ENCODE data around the gene ULK4.

Gene ULK4

GRCh38 chr3:41490360-41490759 is 471.5 kb downstream of the ULK4 start:
- no peaks in the 10 kb centered on the region for H3K36me3 ChIP-seq (ENCODE audit: control insufficient read depth, insufficient read depth, low read length)
- no peak overlapping the region for H3K27ac ChIP-seq (ENCODE audit: insufficient read depth, low read depth, low read length, poor library complexity, severe bottlenecking)
- no peaks in the 10 kb centered on the region for H3K27me3 ChIP-seq (ENCODE audit: control insufficient read depth, insufficient read depth, low read length, poor library complexity, severe bottlenecking)
- no peaks in the 10 kb centered on the region for H3K9me3 ChIP-seq (ENCODE audit: control insufficient read depth, low read length)
- no peaks in the 10 kb centered on the region for H3K4me1 ChIP-seq (ENCODE audit: control insufficient read depth, insufficient read depth, low read length)
- H3K4me3 ChIP-seq (ENCODE audit: insufficient read depth, low read depth, low read length): no peak overlapping the region
- WGBS, 2 experiments: 86 to 90% methylated on average over 1 to 2 of the region's 2 CpGs

- no peak overlapping the region for H3K27ac ChIP-seq (ENCODE audit: insufficient read depth, low read depth, low read length, poor library complexity, severe bottlenecking)
- no peaks in the 10 kb centered on the region for H3K27me3 ChIP-seq (ENCODE audit: control insufficient read depth, insufficient read depth, low read length, poor library complexity, severe bottlenecking)
- WGBS, 2 experiments: 67 to 81% methylated on average over 1 of the region's 1 CpG
- no peaks in the 10 kb centered on the region for H3K9me3 ChIP-seq (ENCODE audit: control insufficient read depth, low read length)
- H3K4me1 ChIP-seq (ENCODE audit: control insufficient read depth, insufficient read depth, low read length): no peaks in the 10 kb centered on the region
- no peaks in the 10 kb centered on the region for H3K36me3 ChIP-seq (ENCODE audit: control insufficient read depth, insufficient read depth, low read length)
- no peak overlapping the region for H3K4me3 ChIP-seq (ENCODE audit: insufficient read depth, low read depth, low read length)
These were observed 472.7 kb downstream of the ULK4 start for GRCh38 chr3:41489231-41489630.

- no peaks in the 10 kb centered on the region for H3K9me3 ChIP-seq (ENCODE audit: control insufficient read depth, low read length)
- H3K27ac ChIP-seq (ENCODE audit: insufficient read depth, low read depth, low read length, poor library complexity, severe bottlenecking): no peak overlapping the region
- H3K4me1 ChIP-seq (ENCODE audit: control insufficient read depth, insufficient read depth, low read length): no peaks in the 10 kb centered on the region
- no peak overlapping the region for H3K4me3 ChIP-seq (ENCODE audit: insufficient read depth, low read depth, low read length)
- H3K27me3 ChIP-seq (ENCODE audit: control insufficient read depth, insufficient read depth, low read length, poor library complexity, severe bottlenecking): no peaks in the 10 kb centered on the region
- no peaks in the 10 kb centered on the region for H3K36me3 ChIP-seq (ENCODE audit: control insufficient read depth, insufficient read depth, low read length)
These were observed 473.4 kb downstream of the ULK4 start for GRCh38 chr3:41488501-41488900.

- WGBS, 2 experiments: 95 to 100% methylated on average over 2 to 4 of the region's 4 CpGs
- Histone ChIP-seq H3K36me3 (ENCODE audit: control insufficient read depth, insufficient read depth, low read length) (no peaks in the 10 kb centered on the region), H3K27me3 (ENCODE audit: control insufficient read depth, insufficient read depth, low read length, poor library complexity, severe bottlenecking) (no peaks in the 10 kb centered on the region), H3K4me3 (ENCODE audit: insufficient read depth, low read depth, low read length) (no peak overlapping the region), H3K27ac (ENCODE audit: insufficient read depth, low read depth, low read length, poor library complexity, severe bottlenecking) (no peak overlapping the region), H3K9me3 (ENCODE audit: control insufficient read depth, low read length) (no peaks in the 10 kb centered on the region), H3K4me1 (ENCODE audit: control insufficient read depth, insufficient read depth, low read length) (no peaks in the 10 kb centered on the region)
These were observed 476.4 kb downstream of the ULK4 start for GRCh38 chr3:41485484-41485883.

- Histone ChIP-seq H3K36me3 (ENCODE audit: control insufficient read depth, insufficient read depth, low read length) (no peaks in the 10 kb centered on the region), H3K4me3 (ENCODE audit: insufficient read depth, low read depth, low read length) (no peak overlapping the region), H3K27ac (ENCODE audit: insufficient read depth, low read depth, low read length, poor library complexity, severe bottlenecking) (no peak overlapping the region), H3K4me1 (ENCODE audit: control insufficient read depth, insufficient read depth, low read length) (no peaks in the 10 kb centered on the region), H3K27me3 (ENCODE audit: control insufficient read depth, insufficient read depth, low read length, poor library complexity, severe bottlenecking) (no peaks in the 10 kb centered on the region), H3K9me3 (ENCODE audit: control insufficient read depth, low read length) (no peaks in the 10 kb centered on the region)
- 48 to 49% methylated on average over 2 of the region's 2 CpGs for WGBS, 2 experiments
These were observed 479.8 kb downstream of the ULK4 start for GRCh38 chr3:41482134-41482533.

GRCh38 chr3:41478278-41478677 is 483.6 kb downstream of the ULK4 start:
- H3K4me3 ChIP-seq (ENCODE audit: insufficient read depth, low read depth, low read length): no peak overlapping the region
- H3K36me3 ChIP-seq (ENCODE audit: control insufficient read depth, insufficient read depth, low read length): no peaks in the 10 kb centered on the region
- H3K4me1 ChIP-seq (ENCODE audit: control insufficient read depth, insufficient read depth, low read length): no peaks in the 10 kb centered on the region
- H3K27me3 ChIP-seq (ENCODE audit: control insufficient read depth, insufficient read depth, low read length, poor library complexity, severe bottlenecking): no peaks in the 10 kb centered on the region
- WGBS, 2 experiments: 77 to 100% methylated on average over 1 of the region's 1 CpG
- no peaks in the 10 kb centered on the region for H3K9me3 ChIP-seq (ENCODE audit: control insufficient read depth, low read length)
- no peak overlapping the region for H3K27ac ChIP-seq (ENCODE audit: insufficient read depth, low read depth, low read length, poor library complexity, severe bottlenecking)

GRCh38 chr3:41477399-41478014 is 484.4 kb downstream of the ULK4 start:
- H3K4me3 ChIP-seq (ENCODE audit: insufficient read depth, low read depth, low read length): no peak overlapping the region
- H3K36me3 ChIP-seq (ENCODE audit: control insufficient read depth, insufficient read depth, low read length): no peaks in the 10 kb centered on the region
- WGBS, 2 experiments: 91 to 92% methylated on average over 2 of the region's 2 CpGs
- no peaks in the 10 kb centered on the region for H3K4me1 ChIP-seq (ENCODE audit: control insufficient read depth, insufficient read depth, low read length)
- no peaks in the 10 kb centered on the region for H3K9me3 ChIP-seq (ENCODE audit: control insufficient read depth, low read length)
- no peak overlapping the region for H3K27ac ChIP-seq (ENCODE audit: insufficient read depth, low read depth, low read length, poor library complexity, severe bottlenecking)
- H3K27me3 ChIP-seq (ENCODE audit: control insufficient read depth, insufficient read depth, low read length, poor library complexity, severe bottlenecking): no peaks in the 10 kb centered on the region

- Histone ChIP-seq H3K4me3 (ENCODE audit: insufficient read depth, low read depth, low read length) (no peak overlapping the region), H3K4me1 (ENCODE audit: control insufficient read depth, insufficient read depth, low read length) (no peaks in the 10 kb centered on the region), H3K36me3 (ENCODE audit: control insufficient read depth, insufficient read depth, low read length) (no peaks in the 10 kb centered on the region), H3K9me3 (ENCODE audit: control insufficient read depth, low read length) (no peaks in the 10 kb centered on the region), H3K27ac (ENCODE audit: insufficient read depth, low read depth, low read length, poor library complexity, severe bottlenecking) (no peak overlapping the region), H3K27me3 (ENCODE audit: control insufficient read depth, insufficient read depth, low read length, poor library complexity, severe bottlenecking) (no peaks in the 10 kb centered on the region)
- 91 to 96% methylated on average over 1 of the region's 1 CpG for WGBS, 2 experiments
These were observed 492.8 kb downstream of the ULK4 start for GRCh38 chr3:41469083-41469482.

- Histone ChIP-seq H3K4me1 (ENCODE audit: control insufficient read depth, insufficient read depth, low read length) (no peaks in the 10 kb centered on the region), H3K9me3 (ENCODE audit: control insufficient read depth, low read length) (no peaks in the 10 kb centered on the region), H3K36me3 (ENCODE audit: control insufficient read depth, insufficient read depth, low read length) (no peaks in the 10 kb centered on the region), H3K27ac (ENCODE audit: insufficient read depth, low read depth, low read length, poor library complexity, severe bottlenecking) (no peak overlapping the region), H3K4me3 (ENCODE audit: insufficient read depth, low read depth, low read length) (no peak overlapping the region), H3K27me3 (ENCODE audit: control insufficient read depth, insufficient read depth, low read length, poor library complexity, severe bottlenecking) (no peaks in the 10 kb centered on the region)
- WGBS, 2 experiments: no CpG with 5 or more reads among the region's 1 CpG
These were observed 494.4 kb downstream of the ULK4 start for GRCh38 chr3:41467481-41467880.

GRCh38 chr3:41464858-41465257 is 497.0 kb downstream of the ULK4 start:
- Histone ChIP-seq H3K36me3 (ENCODE audit: control insufficient read depth, insufficient read depth, low read length) (no peaks in the 10 kb centered on the region), H3K9me3 (ENCODE audit: control insufficient read depth, low read length) (no peaks in the 10 kb centered on the region), H3K4me3 (ENCODE audit: insufficient read depth, low read depth, low read length) (no peak overlapping the region), H3K4me1 (ENCODE audit: control insufficient read depth, insufficient read depth, low read length) (no peaks in the 10 kb centered on the region), H3K27me3 (ENCODE audit: control insufficient read depth, insufficient read depth, low read length, poor library complexity, severe bottlenecking) (no peaks in the 10 kb centered on the region), H3K27ac (ENCODE audit: insufficient read depth, low read depth, low read length, poor library complexity, severe bottlenecking) (no peak overlapping the region)
- 100% methylated on average over 1 of the region's 1 CpG for WGBS, 2 experiments

GRCh38 chr3:41464401-41464800 is 497.5 kb downstream of the ULK4 start:
- H3K4me3 ChIP-seq (ENCODE audit: insufficient read depth, low read depth, low read length): no peak overlapping the region
- H3K27me3 ChIP-seq (ENCODE audit: control insufficient read depth, insufficient read depth, low read length, poor library complexity, severe bottlenecking): no peaks in the 10 kb centered on the region
- no peaks in the 10 kb centered on the region for H3K36me3 ChIP-seq (ENCODE audit: control insufficient read depth, insufficient read depth, low read length)
- no peaks in the 10 kb centered on the region for H3K9me3 ChIP-seq (ENCODE audit: control insufficient read depth, low read length)
- 82 to 91% methylated on average over 2 of the region's 2 CpGs for WGBS, 2 experiments
- H3K4me1 ChIP-seq (ENCODE audit: control insufficient read depth, insufficient read depth, low read length): no peaks in the 10 kb centered on the region
- no peak overlapping the region for H3K27ac ChIP-seq (ENCODE audit: insufficient read depth, low read depth, low read length, poor library complexity, severe bottlenecking)
